Urinary bladder (tissue), 4 donors: ENCODE results near the gene DTNB. TPM values are rescaled to one million over a fixed set of nuclear protein-coding genes. Genes with fewer than 3 reads are reported as not detected.
"Not testable (repeated sequence)": the region's sequence is repeated elsewhere in the genome, so short reads cannot be mapped to it uniquely, and the experiment has no call there.

Experiments used
- DNase-seq: peaks from one replicate; pipeline ENCODE4 v3.0.0-alpha.2; 2015; ENCODE audit errors: extremely low spot score
- H3K27ac ChIP-seq: one replicate; pipeline ENCODE4 v1.5.1; 2013; ENCODE audit warnings: low read depth, mild to moderate bottlenecking, moderate library complexity
- H3K36me3 ChIP-seq: one replicate; pipeline ENCODE4 v1.6.1; 2013; ENCODE audit warnings: mild to moderate bottlenecking, moderate library complexity; ENCODE audit not compliant: insufficient read depth
- H3K4me1 ChIP-seq: one replicate; pipeline ENCODE4 v1.6.1; 2013; ENCODE audit warnings: mild to moderate bottlenecking, moderate library complexity; ENCODE audit not compliant: insufficient read depth
- H3K4me3 ChIP-seq: one replicate; pipeline ENCODE4 v1.5.1; 2013; ENCODE audit warnings: low read depth, low read length
- WGBS: extraction: QIAGEN DNeasy Blood & Tissue Kit; methylation state at CpG from one replicate; pipeline ENCODE4 v1.1.7; 2013; 5-methylcytosine and 5-hydroxymethylcytosine counted together
- polyA plus RNA-seq: library from polyadenylated mRNA; stranded (reverse); fragments of 200-250 nt; gene quantifications from one replicate; pipeline ENCODE4 v1.2.3, GENCODE V29; 2013
- total RNA-seq: library from RNA; depleted of rRNA; stranded (reverse); fragments of >200 nt; gene quantifications from one replicate; pipeline ENCODE4 v1.2.3, GENCODE V29; 2014
- donor health status: healthy with polysubstance abuse.
- donor health status: healthy.

DTNB gene
- total and polyA plus RNA-seq, 2 donors, result 5.4 to 14.0 TPM

DNA sequence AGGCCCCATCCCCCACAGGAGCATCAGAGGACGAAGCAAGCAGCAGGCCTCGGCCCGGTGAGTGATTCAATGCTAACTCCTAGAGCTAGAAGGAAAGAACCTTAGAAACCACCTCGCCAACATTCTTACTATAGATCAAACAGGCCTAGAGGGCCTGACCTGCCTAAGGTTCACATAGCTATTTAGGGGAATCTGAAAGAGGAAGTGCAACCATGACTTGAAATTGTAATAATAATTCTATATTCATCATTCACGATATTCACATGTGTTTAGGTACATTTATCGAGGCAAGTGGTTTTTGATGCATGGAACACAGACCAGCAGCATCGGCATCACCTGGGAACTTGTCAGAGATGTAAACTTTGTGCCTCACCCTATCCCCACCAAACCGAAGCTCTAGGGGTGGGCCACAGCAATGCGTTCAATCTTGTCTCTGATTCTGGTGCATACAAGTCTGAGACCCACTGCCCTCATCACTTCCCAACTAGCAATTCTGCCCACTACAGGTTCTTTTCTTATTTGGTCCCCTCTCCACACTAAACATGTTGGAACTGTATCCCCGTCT, 253.6 kb downstream of the DTNB start:
- no peak overlapping the region for H3K27ac ChIP-seq
- no peak overlapping the region for H3K4me3 ChIP-seq
- WGBS, result 95% methylated on average over 10 of the region's 10 CpGs
- no peaks in the 10 kb centered on the region for H3K4me1 ChIP-seq
- no peak for DNase-seq
- no peaks in the 10 kb centered on the region for H3K36me3 ChIP-seq

DNA sequence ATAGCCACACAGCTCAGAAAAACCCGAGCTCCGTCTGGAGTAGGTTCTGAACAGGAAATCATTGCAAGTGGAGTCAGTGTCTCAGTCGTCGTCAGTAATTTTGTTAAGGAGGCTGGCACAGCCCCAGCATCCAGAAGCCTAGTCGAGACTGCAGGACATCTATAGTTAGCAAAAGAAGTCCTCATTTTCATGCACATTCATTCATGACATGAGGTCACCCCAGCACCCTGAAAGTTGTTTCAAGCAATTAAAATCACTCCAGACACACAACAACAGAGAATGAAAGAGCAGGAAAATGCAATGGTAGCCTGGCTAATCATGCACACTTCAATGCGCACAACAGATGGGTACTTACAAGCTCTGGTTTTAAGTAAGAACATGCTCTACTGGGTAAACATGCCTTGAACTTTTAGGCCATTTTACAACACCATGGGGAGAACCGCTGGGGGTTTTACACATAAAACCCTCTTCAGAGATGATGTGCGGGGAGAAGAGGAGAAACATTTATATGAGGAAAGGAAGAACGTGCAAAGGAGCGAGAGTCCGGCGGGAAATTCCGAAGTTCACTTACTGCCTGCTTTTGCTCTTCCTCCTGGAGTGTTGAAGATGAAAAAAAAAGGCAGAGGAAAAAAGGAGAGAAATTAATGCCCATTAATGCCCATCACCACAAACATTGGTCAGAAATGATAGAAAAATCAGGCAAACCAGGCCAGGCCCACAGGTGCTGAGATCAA, 254.3 kb downstream of the DTNB start:
- no peak overlapping the region for H3K4me3 ChIP-seq
- WGBS, result 68% methylated on average over 13 of the region's 13 CpGs
- no peaks in the 10 kb centered on the region for H3K4me1 ChIP-seq

GRCh38 chr2:25417715-25418369, 255.5 kb downstream of the DTNB start:
- DNase-seq, result no peak
- Histone ChIP-seq H3K27ac (no peak overlapping the region), H3K36me3 (no peaks in the 10 kb centered on the region), H3K4me1 (no peaks in the 10 kb centered on the region), H3K4me3 (no peak overlapping the region)
- WGBS, result 97% methylated on average over 6 of the region's 6 CpGs

More for the DNA sequence above, 254.3 kb downstream of the DTNB start:
- Histone ChIP-seq H3K36me3 (no peaks in the 10 kb centered on the region), H3K27ac (no peak overlapping the region)
- DNase-seq, result no peak

DNA sequence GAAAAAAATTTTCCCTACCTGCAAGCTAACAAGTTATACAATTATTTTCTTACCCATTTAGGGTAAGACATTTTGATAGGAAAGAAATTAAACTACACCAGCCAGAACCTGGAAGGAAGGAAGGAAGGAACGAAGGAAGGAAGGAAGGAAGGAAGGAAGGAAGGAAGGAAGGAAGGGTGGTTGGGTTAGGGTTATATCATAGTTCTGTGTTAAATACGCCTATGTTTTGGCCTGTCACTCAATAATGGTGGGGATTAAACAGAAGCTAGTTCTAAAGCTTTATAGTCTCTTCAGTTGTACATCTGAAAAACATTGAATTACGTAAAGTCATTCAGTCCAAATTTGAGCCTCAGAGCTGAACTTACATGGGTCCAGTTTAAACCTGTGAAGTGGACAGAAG, 256.7 kb downstream of the DTNB start:
- Histone ChIP-seq H3K4me3 (no peak overlapping the region), H3K27ac (no peak overlapping the region), H3K36me3 (no peaks in the 10 kb centered on the region), H3K4me1 (no peaks in the 10 kb centered on the region)
- 90% methylated on average over 3 of the region's 3 CpGs for WGBS
- no peak for DNase-seq

DNA sequence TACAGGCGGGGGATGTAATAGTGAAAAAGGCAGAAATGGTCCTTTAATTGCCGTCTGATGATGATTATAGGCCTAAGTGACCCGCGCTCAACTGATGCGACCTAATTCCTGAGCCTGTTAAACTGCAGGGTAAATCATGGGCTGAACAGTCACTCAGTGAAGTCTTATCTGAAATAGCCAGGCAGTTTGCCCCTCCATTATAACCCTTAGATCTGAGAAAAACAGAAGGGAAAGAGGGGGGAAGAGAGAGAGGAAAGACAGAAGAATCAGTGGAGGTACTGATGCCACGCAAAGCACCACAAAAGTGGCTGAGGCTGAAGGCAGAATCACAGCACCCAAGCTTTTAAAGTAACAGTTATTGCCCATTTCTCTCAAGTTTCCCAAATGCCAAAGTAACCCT, 258.6 kb downstream of the DTNB start:
- 95% methylated on average over 6 of the region's 6 CpGs for WGBS

GRCh38 chr2:25413409-25413808, 260.0 kb downstream of the DTNB start:
- not testable (repeated sequence) for H3K36me3 ChIP-seq, H3K4me3 ChIP-seq, DNase-seq, H3K27ac ChIP-seq, H3K4me1 ChIP-seq
- WGBS, result 90% methylated on average over 7 of the region's 7 CpGs

More for the DNA sequence above, 258.6 kb downstream of the DTNB start:
- Histone ChIP-seq H3K27ac (no peak overlapping the region), H3K4me1 (no peaks in the 10 kb centered on the region), H3K36me3 (no peaks in the 10 kb centered on the region), H3K4me3 (no peak overlapping the region)
- no peak for DNase-seq

GRCh38 chr2:25411753-25412152, 261.6 kb downstream of the DTNB start:
- H3K4me1 ChIP-seq, result no peaks in the 10 kb centered on the region
- no peaks in the 10 kb centered on the region for H3K36me3 ChIP-seq
- DNase-seq, result no peak
- H3K4me3 ChIP-seq, result no peak overlapping the region
- 56% methylated on average over 6 of the region's 6 CpGs for WGBS
- H3K27ac ChIP-seq, result no peak overlapping the region

DNA sequence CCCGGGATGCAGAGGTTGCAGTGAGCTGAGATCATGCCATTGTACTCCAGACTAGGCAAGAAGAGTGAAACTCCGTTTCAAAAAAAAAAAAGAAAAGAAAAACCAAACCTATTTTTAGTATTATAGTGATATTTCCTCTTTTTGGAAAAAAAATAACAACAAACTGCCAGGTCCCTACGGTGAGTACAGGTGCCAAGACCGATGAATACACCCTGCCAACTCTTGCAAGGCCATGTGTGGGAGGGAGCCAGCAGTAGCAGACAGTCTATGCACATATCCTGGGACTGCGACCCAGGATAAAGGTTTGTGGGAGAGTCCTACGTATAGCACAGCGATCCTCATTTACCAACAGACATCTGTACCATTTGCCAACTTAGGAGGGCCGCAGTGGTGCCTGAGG, 262.1 kb downstream of the DTNB start:
- no peak for DNase-seq
- H3K27ac ChIP-seq, result no peak overlapping the region
- H3K36me3 ChIP-seq, result no peaks in the 10 kb centered on the region
- no peaks in the 10 kb centered on the region for H3K4me1 ChIP-seq
- 74% methylated on average over 8 of the region's 8 CpGs for WGBS
- no peak overlapping the region for H3K4me3 ChIP-seq

- Histone ChIP-seq H3K4me1 (no peaks in the 10 kb centered on the region), H3K36me3 (no peaks in the 10 kb centered on the region), H3K4me3 (no peak overlapping the region), H3K27ac (no peak overlapping the region)
- no peak for DNase-seq
- 83% methylated on average over 6 of the region's 6 CpGs for WGBS
Observed at GRCh38 chr2:25410370-25410769, 263.0 kb downstream of the DTNB start.

- Histone ChIP-seq H3K4me1 (no peaks in the 10 kb centered on the region), H3K36me3 (no peaks in the 10 kb centered on the region), H3K27ac (no peak overlapping the region), H3K4me3 (no peak overlapping the region)
- WGBS, result 67% methylated on average over 3 of the region's 3 CpGs
- no peak for DNase-seq
Observed at GRCh38 chr2:25409468-25409867, 263.9 kb downstream of the DTNB start.

DNA sequence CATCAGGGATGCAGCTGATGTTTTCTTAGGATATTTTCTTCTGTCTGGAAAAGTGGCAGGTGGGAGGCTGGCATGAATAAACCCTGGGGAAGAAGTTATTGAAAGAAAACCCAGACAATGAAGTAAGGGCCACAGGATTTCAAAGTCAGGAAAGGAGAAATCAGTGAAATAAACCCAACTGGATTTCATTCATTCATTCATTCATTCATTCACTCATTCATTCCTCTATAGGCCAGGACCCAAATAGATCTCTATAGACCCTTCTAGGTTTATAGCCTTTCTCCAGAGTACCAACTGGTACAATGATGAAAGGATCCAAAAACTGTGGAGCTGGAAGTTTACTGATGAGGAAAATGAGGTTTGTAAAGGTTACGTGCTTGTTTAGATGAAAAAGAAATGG, 264.3 kb downstream of the DTNB start:
- Histone ChIP-seq H3K4me3 (no peak overlapping the region), H3K4me1 (no peaks in the 10 kb centered on the region), H3K36me3 (no peaks in the 10 kb centered on the region), H3K27ac (no peak overlapping the region)
- no peak for DNase-seq
- WGBS, result 92% methylated on average over 1 of the region's 1 CpG

DNA sequence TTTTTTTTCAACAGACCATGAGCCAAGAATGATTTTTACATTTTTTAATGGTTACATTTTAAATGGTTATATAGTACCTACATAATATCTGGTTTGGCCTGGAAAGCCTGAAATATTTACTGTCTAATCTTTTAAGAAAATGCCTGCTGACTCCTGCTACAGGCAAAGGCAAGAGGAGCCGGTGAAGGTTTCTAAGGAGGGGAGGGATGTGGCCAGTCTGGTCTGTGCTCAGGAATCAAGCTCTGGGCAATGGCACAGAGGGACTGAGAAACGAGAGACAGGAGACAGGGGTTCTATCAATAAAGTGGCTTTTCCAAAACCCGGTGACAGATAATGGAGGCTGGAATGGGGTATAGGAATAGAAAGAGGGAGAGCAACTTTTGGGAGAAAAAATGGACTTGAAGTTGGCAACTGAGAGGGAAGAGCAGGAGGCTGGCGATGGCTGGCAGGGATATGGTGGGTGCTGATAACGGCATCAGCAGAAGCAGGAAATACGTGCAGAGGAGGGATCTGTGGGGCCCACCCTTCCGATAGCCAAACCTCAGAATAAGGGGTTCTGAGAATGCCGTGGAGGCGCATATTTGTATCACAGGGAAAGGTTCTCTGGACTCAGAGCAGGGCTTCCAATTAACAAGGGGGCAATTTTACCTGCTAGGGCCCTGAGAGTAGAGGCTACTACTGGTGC, 267.6 kb downstream of the DTNB start:
- no peak for DNase-seq
- H3K27ac ChIP-seq, result no peak overlapping the region
- 92% methylated on average over 9 of the region's 9 CpGs for WGBS
- H3K4me1 ChIP-seq, result no peaks in the 10 kb centered on the region
- no peaks in the 10 kb centered on the region for H3K36me3 ChIP-seq
- H3K4me3 ChIP-seq, result no peak overlapping the region

DNA sequence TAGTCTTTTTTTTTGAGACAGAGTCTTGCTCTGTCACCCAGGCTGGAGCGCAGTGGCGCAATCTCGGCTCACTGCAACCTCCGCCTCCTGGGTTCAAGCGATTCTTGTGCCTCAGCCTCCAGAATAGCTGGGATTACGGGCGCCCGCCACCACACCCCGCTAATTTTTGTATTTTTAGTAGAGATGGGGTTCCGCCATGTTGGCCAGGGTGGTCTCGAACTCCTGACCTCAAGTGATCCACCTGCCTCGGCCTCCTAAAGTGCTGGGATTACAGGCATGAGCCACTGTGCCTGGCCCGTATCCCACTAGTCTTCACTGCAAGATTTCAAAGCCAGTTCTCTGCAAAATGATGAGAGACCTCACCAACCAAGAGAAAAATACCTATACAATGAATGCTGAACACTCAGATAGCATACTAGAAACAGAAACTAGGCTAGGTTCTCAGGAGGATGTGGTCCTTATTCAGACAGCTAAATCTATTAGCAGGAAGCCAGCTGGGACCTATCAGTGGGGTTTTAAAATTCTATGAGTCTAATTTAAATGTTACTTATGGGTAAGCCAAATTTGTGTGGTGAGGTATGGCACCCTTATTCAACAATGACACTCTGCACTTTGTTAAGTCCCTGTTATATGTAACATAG, 270.1 kb downstream of the DTNB start:
- not testable (repeated sequence) for H3K4me3 ChIP-seq, DNase-seq, H3K4me1 ChIP-seq, H3K36me3 ChIP-seq, H3K27ac ChIP-seq
- 91% methylated on average over 13 of the region's 13 CpGs for WGBS
